KMS-11 (cell line): Measurements from ENCODE around the gene TDRD9.

Experiments used
- H2AFZ ChIP-seq: fragments of 200-600 bp; sonication (generic); 2 replicates; pipeline ENCODE4 v1.6.1; 2016; ENCODE audit warnings: antibody characterized with exemption, mixed run types, low read depth
- H3K27ac ChIP-seq: fragments of 200-600 bp; sonication (generic); 2 replicates; pipeline ENCODE4 v1.6.1; 2016; ENCODE audit warnings: mild to moderate bottlenecking, mixed run types
- H3K27me3 ChIP-seq: fragments of 200-600 bp; sonication (generic); 2 replicates; pipeline ENCODE4 v1.6.1; 2017; ENCODE audit warnings: mild to moderate bottlenecking, low read depth, mixed run types, moderate library complexity; ENCODE audit not compliant: insufficient read depth
- H3K36me3 ChIP-seq: fragments of 200-600 bp; sonication (generic); 2 replicates; pipeline ENCODE4 v1.6.1; 2017; ENCODE audit warnings: mild to moderate bottlenecking, mixed run types; ENCODE audit not compliant: insufficient read depth
- H3K4me1 ChIP-seq: fragments of 200-600 bp; sonication (generic); 2 replicates; pipeline ENCODE4 v1.6.1; 2016; ENCODE audit warnings: mild to moderate bottlenecking, low read depth, mixed run types; ENCODE audit not compliant: poor library complexity, severe bottlenecking
- H3K4me2 ChIP-seq: fragments of 200-600 bp; sonication (generic); 2 replicates; pipeline ENCODE4 v1.7.0; 2016; ENCODE audit warnings: mild to moderate bottlenecking, mixed run types
- H3K4me3 ChIP-seq: fragments of 200-600 bp; sonication (generic); IDR thresholded peaks from 2 replicates; pipeline ENCODE4 v1.6.1; 2017; ENCODE audit warnings: low read depth, low read length, mixed read lengths; ENCODE audit not compliant: insufficient read depth
- H3K79me2 ChIP-seq: fragments of 200-600 bp; sonication (generic); 2 replicates; pipeline ENCODE4 v1.6.1; 2016; ENCODE audit warnings: low read depth, mixed run types; ENCODE audit not compliant: insufficient read depth
- H3K9ac ChIP-seq: fragments of 200-600 bp; sonication (generic); 2 replicates; pipeline ENCODE4 v1.6.1; 2016; ENCODE audit warnings: mild to moderate bottlenecking, mixed run types
- H4K20me1 ChIP-seq: fragments of 200-600 bp; sonication (generic); 2 replicates; pipeline ENCODE4 v1.6.1; 2016; ENCODE audit warnings: mild to moderate bottlenecking, mixed run types; ENCODE audit not compliant: insufficient read depth
- CTCF ChIP-seq: fragments of 200-600 bp; sonication (generic); conservative IDR thresholded peaks from 2 replicates; pipeline ENCODE4 v1.6.1; 2017; ENCODE audit warnings: low read depth, mild to moderate bottlenecking, antibody characterized with exemption, low read length, moderate library complexity, mixed read lengths

The TDRD9 gene

DNA sequence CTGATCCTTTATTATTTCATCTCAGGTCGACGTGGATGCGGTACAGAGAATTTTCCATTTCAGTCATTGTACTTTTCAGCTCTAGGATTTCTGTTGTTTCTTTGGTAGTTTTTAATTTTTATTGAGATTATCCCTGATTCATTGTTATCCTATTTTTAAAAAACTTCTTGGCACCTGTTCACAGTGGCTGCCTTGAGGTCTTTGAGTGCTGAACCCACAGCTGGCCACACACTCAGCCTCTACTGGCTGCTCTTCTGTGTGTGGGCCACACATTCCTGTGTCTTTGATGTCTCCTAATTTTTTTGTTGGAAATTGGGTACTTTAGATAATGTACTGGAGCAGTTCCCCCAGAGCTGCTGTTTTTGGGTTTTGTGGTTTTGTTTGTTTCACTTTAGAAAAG lies 119.5 kb downstream of the TDRD9 start:
- Histone ChIP-seq H3K9ac (no peak overlapping the region), H3K4me2 (no peak overlapping the region), H3K27ac (no peak overlapping the region), H2AFZ (no peak overlapping the region), H3K4me3 (no peak overlapping the region), H3K27me3 (no peaks in the 10 kb centered on the region), H3K4me1 (no peaks in the 10 kb centered on the region), H3K79me2 (no peaks in the 10 kb centered on the region), H3K36me3 (no peaks in the 10 kb centered on the region), H4K20me1 (no peaks in the 10 kb centered on the region)
- no peak for TF ChIP-seq CTCF

GRCh38 chr14:104048758-104049507 lies 120.7 kb downstream of the TDRD9 start:
- no peaks in the 10 kb centered on the region for H4K20me1 ChIP-seq
- no peak overlapping the region for H3K27ac ChIP-seq
- no peaks in the 10 kb centered on the region for H3K79me2 ChIP-seq
- no peak overlapping the region for H3K4me3 ChIP-seq
- no peak overlapping the region for H3K9ac ChIP-seq
- H3K4me1 ChIP-seq = no peaks in the 10 kb centered on the region
- no peaks in the 10 kb centered on the region for H3K27me3 ChIP-seq
- no peaks in the 10 kb centered on the region for H3K36me3 ChIP-seq
- TF ChIP-seq CTCF = no peak
- H3K4me2 ChIP-seq = no peak overlapping the region
- no peak overlapping the region for H2AFZ ChIP-seq

- Histone ChIP-seq H3K79me2 (no peaks in the 10 kb centered on the region), H3K4me3 (no peak overlapping the region), H3K27ac (no peak overlapping the region), H3K4me2 (no peak overlapping the region), H3K9ac (no peak overlapping the region), H2AFZ (no peak overlapping the region), H3K36me3 (no peaks in the 10 kb centered on the region), H4K20me1 (no peaks in the 10 kb centered on the region), H3K4me1 (no peaks in the 10 kb centered on the region), H3K27me3 (no peaks in the 10 kb centered on the region)
- TF ChIP-seq CTCF = no peak
Observed at GRCh38 chr14:104049576-104050240, 121.5 kb downstream of the TDRD9 start.

GRCh38 chr14:104051092-104051813 lies 123.0 kb downstream of the TDRD9 start:
- no peak overlapping the region for H3K9ac ChIP-seq
- H3K4me2 ChIP-seq = no peak overlapping the region
- no peaks in the 10 kb centered on the region for H3K79me2 ChIP-seq
- no peak for TF ChIP-seq CTCF
- no peaks in the 10 kb centered on the region for H3K36me3 ChIP-seq
- no peak overlapping the region for H2AFZ ChIP-seq
- H4K20me1 ChIP-seq = no peaks in the 10 kb centered on the region
- H3K4me3 ChIP-seq = no peak overlapping the region
- no peaks in the 10 kb centered on the region for H3K27me3 ChIP-seq
- H3K4me1 ChIP-seq = no peaks in the 10 kb centered on the region
- no peak overlapping the region for H3K27ac ChIP-seq
